Activated T-helper 1 cell treated with anti-CD3 and anti-CD28 coated beads, Interleukin-12 subunit alpha, Interleukin-12 subunit beta, Interleukin-2, Interleukin-4 antibody, amounts not matched to agents 30 ng/mL and 10 ng/mL and 1 ng/mL, durations not matched to agents 14 hours and 24 hours and 36 hours (primary cell): ENCODE data around the gene RYR3. TPM values are rescaled to one million over a fixed set of nuclear protein-coding genes. Genes with fewer than 3 reads are reported as not detected.

Experiments used
- DNase-seq: peaks from one replicate; pipeline ENCODE4 v3.0.0; 2021; ENCODE audit warnings: low spot score
- H3K27ac Mint-ChIP-seq: one replicate; pipeline ENCODE4 v1.8.0; 2021; ENCODE audit warnings: mild to moderate bottlenecking, mixed read lengths
- H3K27me3 Mint-ChIP-seq: one replicate; pipeline ENCODE4 v1.8.0; 2022; ENCODE audit warnings: mild to moderate bottlenecking, moderate library complexity, mixed read lengths; ENCODE audit not compliant: insufficient read depth
- H3K36me3 Mint-ChIP-seq: one replicate; pipeline ENCODE4 v1.8.0; 2021; ENCODE audit warnings: low read depth, mixed read lengths
- H3K4me1 Mint-ChIP-seq: one replicate; pipeline ENCODE4 v1.8.0; 2021; ENCODE audit warnings: low read depth, mixed read lengths
- H3K4me3 Mint-ChIP-seq: one replicate; pipeline ENCODE4 v1.8.0; 2021; ENCODE audit warnings: mild to moderate bottlenecking, moderate library complexity, mixed read lengths
- H3K9me3 Mint-ChIP-seq: one replicate; pipeline ENCODE4 v1.8.0; 2021; ENCODE audit warnings: mixed read lengths
- intact Hi-C: fragments of 100-400 bp; cut with micrococcal nuclease; formaldehyde crosslinking; loops from one replicate; pipeline ENCODE4 v1.15.1; 2024
- total RNA-seq: library from RNA; stranded (reverse); gene quantifications from 2 replicates; pipeline ENCODE4 v1.2.3, GENCODE V29; 2022

RYR3 gene
- total RNA-seq, 1 donor from 2014 or later, result not detected

DNA sequence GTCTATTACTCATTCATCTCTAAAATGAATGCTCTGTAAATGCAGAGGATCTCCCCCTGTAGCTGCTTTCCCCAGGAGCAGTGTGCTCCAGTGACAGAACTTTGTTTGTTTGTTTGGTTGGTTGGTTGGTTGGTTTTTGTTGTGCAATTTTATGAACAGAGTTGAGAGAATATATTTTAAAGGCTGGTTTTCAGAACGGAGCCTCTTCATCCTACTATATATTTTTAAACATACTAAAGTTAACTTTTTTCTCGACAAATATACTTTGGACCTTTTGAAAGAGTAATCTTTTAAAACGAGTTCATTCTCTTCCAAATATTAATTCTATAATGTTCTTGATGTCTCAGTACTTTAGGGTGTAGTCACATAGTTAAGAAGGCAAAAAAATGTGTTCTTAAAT, 20.2 kb downstream of the RYR3 start:
- peaks cover 5% of the 10 kb centered on the region for H3K27me3 Mint-ChIP-seq
- no peaks in the 10 kb centered on the region for H3K4me1 Mint-ChIP-seq
- DNase-seq, result no peak
- H3K4me3 Mint-ChIP-seq, result no peak overlapping the region
- intact Hi-C loops, result no loop called here
- H3K27ac Mint-ChIP-seq, result no peak overlapping the region
- H3K36me3 Mint-ChIP-seq, result no peaks in the 10 kb centered on the region
- no peaks in the 10 kb centered on the region for H3K9me3 Mint-ChIP-seq

DNA sequence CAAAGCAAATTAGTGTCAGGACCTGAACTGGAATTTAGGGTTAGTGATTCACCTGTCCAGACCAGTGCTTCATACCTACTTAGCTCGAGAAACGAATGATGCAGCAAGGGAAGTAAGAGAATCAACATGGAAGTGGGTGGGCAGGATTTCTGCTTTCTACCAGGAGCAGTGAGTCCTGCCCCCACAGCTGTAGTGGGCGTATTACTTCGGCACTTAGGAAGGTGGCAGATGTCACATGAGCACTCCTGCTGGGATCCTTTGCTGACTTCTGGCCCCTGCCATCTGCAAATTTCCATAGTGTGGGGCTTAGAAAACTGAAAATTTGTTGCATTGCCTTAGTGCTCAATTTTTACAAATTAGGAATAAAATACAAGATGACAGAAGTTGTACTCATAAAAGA, 31.2 kb downstream of the RYR3 start:
- DNase-seq, result no peak
- no peak overlapping the region for H3K27ac Mint-ChIP-seq
- no peaks in the 10 kb centered on the region for H3K36me3 Mint-ChIP-seq
- no peak overlapping the region for H3K4me3 Mint-ChIP-seq
- intact Hi-C loops, result no loop called here
- no peaks in the 10 kb centered on the region for H3K9me3 Mint-ChIP-seq
- H3K27me3 Mint-ChIP-seq, result no peaks in the 10 kb centered on the region
- H3K4me1 Mint-ChIP-seq, result no peaks in the 10 kb centered on the region

DNA sequence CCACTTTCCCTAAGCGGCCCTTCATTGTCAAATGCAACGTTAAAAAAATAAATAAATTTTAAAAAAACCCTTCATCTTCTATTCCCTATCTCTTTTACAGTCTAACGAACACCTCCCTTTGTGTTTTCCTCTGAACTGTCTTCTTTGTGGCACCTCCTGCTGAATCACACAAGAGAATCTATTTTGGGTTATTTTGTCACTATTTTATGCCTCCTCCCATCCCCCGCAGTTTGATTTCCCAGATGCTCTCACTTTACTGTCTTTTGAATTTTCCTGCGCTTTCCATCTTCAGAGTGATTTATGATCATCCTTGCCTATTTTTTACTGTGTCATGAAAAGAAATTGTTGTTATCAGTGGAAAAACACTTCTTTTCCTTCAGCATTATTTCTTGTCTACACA, 32.5 kb downstream of the RYR3 start:
- no peak for DNase-seq
- H3K9me3 Mint-ChIP-seq, result no peaks in the 10 kb centered on the region
- intact Hi-C loops, result no loop called here
- H3K27me3 Mint-ChIP-seq, result no peaks in the 10 kb centered on the region
- no peaks in the 10 kb centered on the region for H3K36me3 Mint-ChIP-seq
- no peaks in the 10 kb centered on the region for H3K4me1 Mint-ChIP-seq
- no peak overlapping the region for H3K4me3 Mint-ChIP-seq
- H3K27ac Mint-ChIP-seq, result no peak overlapping the region

DNA sequence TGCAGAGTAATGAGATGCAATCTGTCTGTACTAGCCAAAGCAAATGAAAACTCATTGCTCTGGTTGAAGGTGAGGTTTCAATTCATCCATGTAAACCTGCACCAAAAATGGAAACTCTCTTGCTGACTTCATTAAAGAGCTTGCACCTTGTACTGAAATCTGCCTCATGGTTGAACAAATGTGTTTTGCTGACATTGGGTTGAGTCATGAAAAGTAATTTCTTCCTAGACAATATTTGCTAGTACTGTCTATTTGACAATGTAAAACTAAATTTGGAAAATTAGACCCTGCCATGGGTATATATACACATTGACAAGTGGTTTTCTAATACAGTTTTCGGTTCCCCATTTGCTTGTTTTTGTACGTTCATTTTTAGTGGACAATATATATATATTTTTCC, 33.3 kb downstream of the RYR3 start:
- intact Hi-C loops, result no loop called here
- H3K27me3 Mint-ChIP-seq, result no peaks in the 10 kb centered on the region
- no peaks in the 10 kb centered on the region for H3K4me1 Mint-ChIP-seq
- no peak overlapping the region for H3K4me3 Mint-ChIP-seq
- DNase-seq, result no peak
- no peaks in the 10 kb centered on the region for H3K9me3 Mint-ChIP-seq
- no peaks in the 10 kb centered on the region for H3K36me3 Mint-ChIP-seq
- no peak overlapping the region for H3K27ac Mint-ChIP-seq

DNA sequence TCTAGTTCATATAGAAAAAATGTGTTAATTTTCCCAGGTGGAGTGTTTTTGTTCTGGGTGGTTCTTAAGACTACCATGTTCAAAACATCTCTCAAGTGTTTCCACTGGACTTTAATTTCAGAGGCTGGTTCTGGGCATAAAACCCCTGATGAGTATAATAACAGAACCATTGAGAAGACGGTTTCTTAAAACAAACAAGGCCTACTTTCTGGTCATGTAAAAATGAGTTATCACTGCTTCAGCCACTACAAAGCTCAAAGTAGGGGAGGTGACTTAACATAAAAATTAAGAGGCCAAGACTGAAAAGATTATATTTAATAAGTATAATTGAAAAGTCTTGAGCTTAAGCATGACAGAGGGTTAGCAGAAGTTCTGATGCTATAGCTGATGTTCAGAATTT, 33.8 kb downstream of the RYR3 start:
- no peak overlapping the region for H3K4me3 Mint-ChIP-seq
- DNase-seq, result no peak
- H3K36me3 Mint-ChIP-seq, result no peaks in the 10 kb centered on the region
- H3K27ac Mint-ChIP-seq, result no peak overlapping the region
- H3K4me1 Mint-ChIP-seq, result no peaks in the 10 kb centered on the region
- no peaks in the 10 kb centered on the region for H3K27me3 Mint-ChIP-seq
- intact Hi-C loops, result no loop called here
- H3K9me3 Mint-ChIP-seq, result no peaks in the 10 kb centered on the region

DNA sequence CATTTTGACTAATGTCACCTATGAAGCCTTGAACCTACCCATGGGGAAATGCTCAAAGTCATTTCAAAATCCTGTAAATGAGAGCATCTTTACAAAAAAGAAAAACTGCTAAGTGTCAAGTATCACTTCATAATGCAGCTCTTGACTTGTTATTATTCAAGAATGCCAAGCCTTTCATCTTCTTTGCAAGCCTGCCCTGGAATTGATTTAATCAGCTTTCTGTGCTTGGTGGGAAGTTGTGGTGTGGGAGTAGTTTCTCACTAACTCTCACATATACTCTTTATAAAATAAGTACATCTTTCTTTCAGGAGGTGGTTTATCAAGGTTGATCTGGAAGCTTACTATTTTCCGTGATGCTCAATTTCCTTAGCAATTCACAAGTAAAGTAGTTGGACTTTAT, 43.6 kb downstream of the RYR3 start:
- Mint-ChIP-seq H3K27me3 (no peaks in the 10 kb centered on the region), H3K9me3 (no peaks in the 10 kb centered on the region), H3K27ac (no peak overlapping the region), H3K36me3 (no peaks in the 10 kb centered on the region), H3K4me3 (no peak overlapping the region), H3K4me1 (no peaks in the 10 kb centered on the region)
- DNase-seq, result no peak
- intact Hi-C loops, result no loop called here

DNA sequence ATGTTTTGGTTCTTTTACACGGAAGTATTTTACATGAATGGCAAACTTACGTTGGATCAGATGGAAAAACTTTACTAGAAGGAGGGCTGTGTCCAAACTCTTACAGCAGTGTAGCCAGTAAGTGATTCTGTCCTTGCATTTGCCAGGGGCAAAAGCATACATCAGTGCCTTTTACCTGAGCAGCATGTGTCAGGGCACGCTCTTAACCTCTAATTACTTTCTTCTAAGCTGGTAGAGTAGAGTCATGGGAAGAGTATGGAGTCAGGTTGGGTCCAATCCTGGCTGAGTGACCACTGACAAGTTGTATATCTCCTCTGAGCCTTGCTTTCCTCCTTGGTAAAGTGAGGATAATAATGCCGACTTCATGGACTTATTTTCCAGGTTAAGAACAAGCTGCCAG, 47.1 kb downstream of the RYR3 start:
- Mint-ChIP-seq H3K9me3 (no peaks in the 10 kb centered on the region), H3K4me3 (no peak overlapping the region), H3K27me3 (no peaks in the 10 kb centered on the region), H3K27ac (no peak overlapping the region), H3K4me1 (no peaks in the 10 kb centered on the region), H3K36me3 (no peaks in the 10 kb centered on the region)
- intact Hi-C loops, result no loop called here
- no peak for DNase-seq

DNA sequence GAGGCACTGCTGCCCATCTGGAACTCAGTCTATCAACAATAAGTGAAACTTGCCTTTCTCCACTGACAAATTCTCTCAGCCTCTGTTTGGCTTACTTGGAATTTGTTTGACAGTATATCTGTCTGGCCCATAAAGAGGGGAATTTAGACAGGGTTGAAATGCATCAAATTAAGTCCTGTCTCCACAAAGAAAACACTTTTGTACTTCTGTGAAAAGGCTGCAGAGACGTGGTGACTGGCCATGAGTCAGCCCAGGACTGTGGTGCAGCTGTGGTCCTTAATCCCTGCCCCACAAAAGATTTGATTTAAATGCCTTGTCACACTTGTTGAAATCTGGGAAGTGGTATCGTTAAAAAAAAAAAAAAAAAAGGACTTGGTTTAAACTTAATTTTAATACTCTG, 47.5 kb downstream of the RYR3 start:
- H3K27ac Mint-ChIP-seq, result no peak overlapping the region
- no peaks in the 10 kb centered on the region for H3K27me3 Mint-ChIP-seq
- H3K36me3 Mint-ChIP-seq, result no peaks in the 10 kb centered on the region
- DNase-seq, result no peak
- H3K9me3 Mint-ChIP-seq, result no peaks in the 10 kb centered on the region
- intact Hi-C loops, result no loop called here
- H3K4me1 Mint-ChIP-seq, result no peaks in the 10 kb centered on the region
- H3K4me3 Mint-ChIP-seq, result no peak overlapping the region

DNA sequence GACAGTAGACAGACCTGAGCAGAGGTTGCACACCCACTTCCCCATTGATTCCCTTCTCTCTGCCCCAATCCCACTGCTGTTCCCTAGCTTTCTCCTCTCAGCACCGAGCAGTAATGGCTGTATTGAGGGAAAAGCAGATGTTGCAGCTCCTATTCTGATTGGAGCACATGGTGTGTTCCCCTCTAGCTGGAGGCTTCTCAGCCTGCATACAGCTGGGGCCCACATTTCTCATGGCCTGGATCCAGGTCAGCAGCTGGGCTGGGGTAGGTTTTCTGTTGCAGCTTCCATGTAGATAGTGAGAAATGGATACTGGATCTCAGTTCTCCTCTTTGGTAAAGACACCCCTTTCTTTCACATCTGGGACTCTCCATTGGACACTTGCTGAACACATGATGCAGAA, 50.1 kb downstream of the RYR3 start:
- no peaks in the 10 kb centered on the region for H3K36me3 Mint-ChIP-seq

DNA sequence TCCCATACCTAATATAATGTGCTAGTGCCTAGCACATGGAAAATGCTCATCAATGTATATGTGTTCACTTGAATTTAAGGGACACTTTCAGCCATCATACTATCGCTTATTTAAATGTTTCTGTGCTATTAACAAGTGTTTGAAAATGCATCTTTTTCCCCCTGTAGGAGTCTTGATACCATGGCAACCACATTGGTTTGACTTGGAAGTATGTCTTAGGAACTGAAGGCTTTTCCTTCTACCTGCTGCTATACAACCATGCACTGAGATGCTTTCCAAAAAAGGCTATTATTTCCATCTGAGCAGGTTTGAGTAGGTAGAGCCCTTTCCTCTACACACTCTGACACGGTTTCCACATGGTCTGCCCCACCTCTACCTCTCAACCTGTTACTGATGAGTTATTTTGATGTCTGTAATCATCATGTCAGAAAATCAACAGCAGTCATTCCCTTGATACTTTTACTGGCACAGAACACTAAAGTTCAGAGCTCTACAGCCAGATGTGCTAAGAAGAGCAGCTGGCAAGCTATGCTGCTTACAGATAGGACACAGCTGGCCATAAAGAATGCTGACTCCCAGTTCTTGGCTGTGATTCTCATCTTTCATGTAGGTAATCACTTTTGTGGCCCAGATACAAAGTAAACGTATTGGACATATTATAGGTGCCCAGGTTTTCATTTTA, 59.3 kb downstream of the RYR3 start:
- Mint-ChIP-seq H3K4me1 (no peaks in the 10 kb centered on the region), H3K27me3 (no peaks in the 10 kb centered on the region), H3K36me3 (no peaks in the 10 kb centered on the region), H3K4me3 (no peak overlapping the region), H3K27ac (no peak overlapping the region), H3K9me3 (no peaks in the 10 kb centered on the region)
- no peak for DNase-seq
- intact Hi-C loops, result no loop called here

More for the DNA sequence above, 50.1 kb downstream of the RYR3 start:
- Mint-ChIP-seq H3K4me1 (no peaks in the 10 kb centered on the region), H3K9me3 (no peaks in the 10 kb centered on the region), H3K4me3 (no peak overlapping the region), H3K27me3 (peaks cover 4% of the 10 kb centered on the region), H3K27ac (no peak overlapping the region)
- DNase-seq, result no peak
- intact Hi-C loops, result no loop called here

DNA sequence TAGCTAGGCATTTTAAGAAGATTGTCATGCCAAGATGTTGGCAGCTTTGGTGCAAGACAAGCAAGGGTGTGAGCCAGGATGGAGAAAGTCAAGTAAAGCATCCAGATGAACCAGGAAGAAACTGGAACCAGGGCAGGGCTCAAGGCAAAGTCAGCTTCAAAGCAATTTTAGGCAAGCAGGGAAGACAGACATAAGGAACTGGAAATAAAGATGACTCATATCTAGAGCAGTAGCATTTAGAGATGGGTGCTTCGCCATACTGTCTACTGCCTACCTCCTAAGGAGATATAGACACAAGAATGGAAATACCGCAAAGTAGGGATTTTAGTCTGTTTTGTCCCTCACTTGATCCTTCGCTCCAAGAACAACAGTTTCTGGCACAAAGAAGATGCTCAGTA, 59.9 kb downstream of the RYR3 start:
- Mint-ChIP-seq H3K27me3 (no peaks in the 10 kb centered on the region), H3K9me3 (no peaks in the 10 kb centered on the region), H3K27ac (no peak overlapping the region), H3K36me3 (no peaks in the 10 kb centered on the region), H3K4me3 (no peak overlapping the region), H3K4me1 (no peaks in the 10 kb centered on the region)
- DNase-seq, result no peak
- intact Hi-C loops, result no loop called here

DNA sequence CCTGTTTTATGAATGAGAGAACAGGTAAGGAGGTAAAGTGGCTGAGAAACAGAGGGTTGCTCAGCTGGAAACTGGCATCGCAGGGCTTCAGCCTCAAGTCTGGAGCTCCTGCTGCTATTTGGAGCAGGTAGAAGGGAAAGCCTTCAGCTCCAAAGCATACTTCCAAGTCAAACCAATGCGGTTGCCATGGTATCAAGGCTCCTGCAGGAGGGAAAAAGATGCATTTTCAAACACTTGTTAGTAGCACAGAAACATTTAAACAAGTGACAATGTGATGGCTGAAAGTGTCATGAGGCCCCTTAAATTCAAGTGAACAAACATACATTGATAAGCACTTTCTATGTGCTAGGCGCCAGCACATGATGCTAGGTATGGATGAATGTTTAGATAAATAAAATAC, 60.4 kb downstream of the RYR3 start:
- H3K9me3 Mint-ChIP-seq, result no peaks in the 10 kb centered on the region
- H3K27me3 Mint-ChIP-seq, result no peaks in the 10 kb centered on the region
- no peak overlapping the region for H3K4me3 Mint-ChIP-seq
- intact Hi-C loops, result no loop called here
- no peaks in the 10 kb centered on the region for H3K4me1 Mint-ChIP-seq
- H3K27ac Mint-ChIP-seq, result no peak overlapping the region
- no peaks in the 10 kb centered on the region for H3K36me3 Mint-ChIP-seq
- no peak for DNase-seq

DNA sequence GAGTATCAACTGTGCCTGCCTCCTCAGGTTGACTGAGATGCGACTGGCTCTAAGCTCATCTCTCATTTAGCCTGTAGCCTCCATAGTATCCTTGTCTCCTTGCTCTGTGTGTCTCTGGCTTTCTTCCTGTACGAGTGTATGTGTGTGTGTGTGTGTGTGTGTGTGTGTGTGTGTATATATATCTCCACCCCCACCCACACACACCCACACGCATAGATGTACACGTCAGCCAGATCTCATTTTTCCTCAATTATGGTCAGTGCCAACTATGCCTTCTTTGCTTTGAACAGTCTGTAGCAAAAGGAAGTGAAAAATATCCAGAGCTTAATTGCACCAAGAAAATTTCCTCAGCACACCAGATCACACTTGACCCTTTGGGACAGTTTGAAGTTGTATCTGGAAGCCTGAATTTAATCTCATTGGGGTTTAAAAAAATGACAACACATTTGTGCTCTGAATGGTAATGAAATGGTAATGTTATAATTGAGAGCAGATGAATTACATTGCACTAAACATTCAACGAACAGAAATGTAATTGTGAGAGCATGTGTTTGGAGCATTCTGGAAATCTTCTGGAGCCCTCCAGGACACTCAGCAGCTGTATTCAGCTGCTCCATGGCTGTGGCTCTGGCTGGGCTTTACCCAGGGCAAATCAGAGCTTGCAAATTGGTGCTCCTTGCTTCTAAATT, 63.6 kb downstream of the RYR3 start:
- no peak for DNase-seq
- Mint-ChIP-seq H3K27ac (no peak overlapping the region), H3K36me3 (no peaks in the 10 kb centered on the region), H3K4me1 (no peaks in the 10 kb centered on the region), H3K9me3 (no peaks in the 10 kb centered on the region), H3K27me3 (no peaks in the 10 kb centered on the region), H3K4me3 (no peak overlapping the region)
- intact Hi-C loops, result no loop called here

DNA sequence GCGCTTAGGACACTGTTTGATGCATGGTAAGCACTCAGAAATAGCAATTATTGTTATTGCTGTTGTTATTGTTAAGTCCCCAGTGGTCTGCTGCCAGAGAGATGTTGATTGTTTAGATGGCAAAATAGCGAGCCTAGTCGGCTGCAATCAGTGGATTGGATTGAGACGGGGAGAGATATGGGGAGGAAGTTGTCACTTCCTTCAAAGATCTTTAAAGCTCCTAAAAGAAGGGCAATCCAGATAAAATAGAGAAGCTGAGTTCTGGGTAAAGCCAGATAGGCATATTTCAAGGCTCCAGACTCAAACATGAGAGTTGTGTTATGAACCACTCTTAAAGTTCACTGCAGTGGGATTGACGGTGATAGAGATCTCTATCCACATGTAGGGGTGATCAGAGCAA, 64.5 kb downstream of the RYR3 start:
- Mint-ChIP-seq H3K9me3 (no peaks in the 10 kb centered on the region), H3K27me3 (no peaks in the 10 kb centered on the region), H3K27ac (no peak overlapping the region), H3K36me3 (no peaks in the 10 kb centered on the region), H3K4me3 (no peak overlapping the region), H3K4me1 (no peaks in the 10 kb centered on the region)
- no peak for DNase-seq
- intact Hi-C loops, result no loop called here
